Prostate gland (tissue), 2 donors: ENCODE measurements around the gene CES2.

ENCODE experiments used
- CTCF ChIP-seq, 4 experiments: fragments of 200-600 bp in 2 of 4; fragments of 450-650 bp in 2 of 4; sonication (generic) in 2 of 4; IDR thresholded peaks; 1 replicate in 3 of 4; 2 replicates in 1 of 4; pipeline ENCODE4 v1.5.1; 2016 to 2019; ENCODE audit warnings: antibody characterized with exemption in 4 of 4, mild to moderate bottlenecking in 2 of 4, moderate library complexity in 2 of 4
- POLR2A ChIP-seq: fragments of 450-650 bp; IDR thresholded peaks from one replicate; pipeline ENCODE4 v1.6.1; 2016; ENCODE audit warnings: antibody characterized with exemption, mild to moderate bottlenecking
- POLR2AphosphoS5 ChIP-seq: sonication (generic); formaldehyde crosslinking; IDR thresholded peaks from one replicate; pipeline ENCODE4 v1.6.1; 2017; ENCODE audit warnings: antibody characterized with exemption

- peak; percentile 94 to 98 (median 96) for TF ChIP-seq CTCF (IDR thresholded peaks at IDR 0.05)
- TF ChIP-seq POLR2A: no peak
- peak; percentile 51 for TF ChIP-seq POLR2AphosphoS5
Observed at GRCh38 chr16:66977341-66978113, 42.2 kb downstream of the CES2 start.
